ENCODE measurements around the gene GALT. TPM values are rescaled to one million over a fixed set of nuclear protein-coding genes. Genes with fewer than 3 reads are reported as not detected.

GALT gene
- total RNA-seq, 4 donors from 2014 or later, result 10.3 to 28.4 (median 14.1) TPM

GRCh38 chr9:34651321-34651720, 4.8 kb downstream of the GALT start:
- H3K27ac ChIP-seq, result peak overlapping the region; percentile 54 to 88 (median 84)
- peaks cover 0 to 21% (median 3%) of the 10 kb centered on the region in 3 donors for H3K36me3 ChIP-seq
- H3K4me3 ChIP-seq, result peak overlapping the region in 3 of 4 donors; percentile 33 to 63 (median 41)
- DNase-seq, result no peak
- H3K9me3 ChIP-seq, result no peaks in the 10 kb centered on the region
- no peaks in the 10 kb centered on the region for H3K27me3 ChIP-seq
- peaks cover 44 to 79% (median 58%) of the 10 kb centered on the region in 3 donors for H3K4me1 ChIP-seq
- WGBS, 2 donors, result 6 to 54% methylated on average over 3 to 4 of the region's 4 CpGs
- no peak for TF ChIP-seq CTCF (IDR thresholded peaks at IDR 0.05)
- intact Hi-C loops (cut with DNase I), result no loop called here

GRCh38 chr9:34651876-34652601, 5.6 kb downstream of the GALT start, which contains the start of gene IL11RA:
Gene IL11RA (plus strand): TSS chr9:34652185. CDS start chr9:34655218, 3,033 bp downstream.
- Histone ChIP-seq H3K4me1 (peaks cover 43 to 73% (median 57%) of the 10 kb centered on the region in 3 donors), H3K27ac (peak within 1 kb of the TSS; percentile 54 to 88 (median 84)), H3K36me3 (peaks cover 0 to 21% (median 3%) of the 10 kb centered on the region in 3 donors), H3K9me3 (no peaks in the 10 kb centered on the region), H3K4me3 (peak within 1 kb of the TSS; percentile 18 to 63 (median 37)), H3K27me3 (no peaks in the 10 kb centered on the region)
- intact Hi-C loops (cut with DNase I), result no loop called here
- WGBS, 2 donors, result 4 to 5% methylated on average over 5 to 8 of the region's 24 CpGs
- no peak for DNase-seq
- TF ChIP-seq CTCF (IDR thresholded peaks at IDR 0.05) (no peak), POLR2A (IDR thresholded peaks at IDR 0.05) (peak in 2 of 4 donors; percentile 9 to 25)

DNA sequence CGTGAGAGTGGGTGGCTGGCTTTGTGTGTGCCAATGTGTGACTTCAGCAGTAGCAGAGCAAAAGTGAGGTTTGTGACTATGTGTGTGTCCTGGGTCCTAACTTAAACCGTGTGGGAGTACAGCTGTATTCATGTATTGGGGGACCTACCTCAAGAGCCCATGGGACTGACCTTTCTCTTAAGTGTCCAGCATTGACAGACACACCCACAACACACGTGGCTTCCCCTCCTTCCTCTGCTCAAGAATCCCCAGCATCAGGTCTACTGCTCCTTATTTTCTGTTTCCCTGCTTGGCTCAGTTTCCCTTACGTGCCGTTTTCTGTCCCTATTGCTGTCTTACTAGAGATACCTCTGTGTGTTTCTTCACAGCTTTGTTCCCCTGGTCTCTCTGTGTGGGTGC, 6.1 kb downstream of the GALT start:
- peaks cover 0 to 27% (median 3%) of the 10 kb centered on the region in 3 donors for H3K36me3 ChIP-seq
- DNase-seq, result no peak
- peaks cover 37 to 68% (median 52%) of the 10 kb centered on the region in 3 donors for H3K4me1 ChIP-seq
- H3K27me3 ChIP-seq, result no peaks in the 10 kb centered on the region
- TF ChIP-seq POLR2A (IDR thresholded peaks at IDR 0.05) (no peak), CTCF (IDR thresholded peaks at IDR 0.05) (no peak)
- intact Hi-C loops (cut with DNase I), result no loop called here
- H3K9me3 ChIP-seq, result no peaks in the 10 kb centered on the region
- H3K4me3 ChIP-seq, result peak overlapping the region; percentile 18 to 63 (median 37)
- H3K27ac ChIP-seq, result peak overlapping the region; percentile 54 to 88 (median 84)
- WGBS, 2 donors, result 18 to 34% methylated on average over 5 of the region's 5 CpGs

GRCh38 chr9:34653151-34654072, 6.9 kb downstream of the GALT start:
- Histone ChIP-seq H3K36me3 (peaks cover 0 to 22% (median 3%) of the 10 kb centered on the region in 3 donors), H3K27ac (peak overlapping the region; percentile 54 to 88 (median 84)), H3K9me3 (no peaks in the 10 kb centered on the region), H3K4me1 (peaks cover 33 to 59% (median 45%) of the 10 kb centered on the region in 3 donors), H3K27me3 (no peaks in the 10 kb centered on the region), H3K4me3 (peak overlapping the region in 2 of 4 donors; percentile 41 to 63)
- intact Hi-C loops (cut with DNase I), result no loop called here
- no peak for DNase-seq
- WGBS, 2 donors, result 54 to 57% methylated on average over 8 of the region's 11 CpGs
- TF ChIP-seq POLR2A (IDR thresholded peaks at IDR 0.05), result no peak
- TF ChIP-seq CTCF (IDR thresholded peaks at IDR 0.05), result no peak
